ENCODE data around the gene SLAMF9. TPM values are rescaled to one million over a fixed set of nuclear protein-coding genes. Genes with fewer than 3 reads are reported as not detected.

SLAMF9 gene
- total RNA-seq, 1 experiment from 2014 or later, result 8.7 TPM

DNA sequence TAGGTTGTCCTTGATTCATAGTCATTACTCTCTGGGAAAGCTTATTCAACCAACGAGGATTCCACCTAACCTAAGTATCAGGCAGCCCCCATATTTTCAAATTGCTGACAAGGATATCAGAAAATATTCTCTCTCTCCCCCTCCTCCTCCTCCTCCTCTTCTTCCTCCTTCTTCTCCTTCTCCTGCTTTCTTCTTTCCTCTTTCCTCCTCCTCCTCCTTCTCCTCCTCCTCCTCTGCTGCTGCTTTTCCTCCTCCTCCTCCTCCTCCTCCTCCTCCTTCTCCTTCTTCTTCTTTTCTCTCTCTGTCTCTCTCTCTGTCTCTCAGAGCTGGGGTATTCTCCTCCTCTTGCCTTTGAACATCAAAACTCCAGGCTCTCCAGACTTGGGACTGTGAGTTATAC is 6.1 kb downstream of the SLAMF9 start:
- ATAC-seq (no peak), DNase-seq (no peak)
- Histone ChIP-seq H3K27me3 (ENCODE audit: low read length) (no peaks in the 10 kb centered on the region), H4K20me1 (ENCODE audit: low read length) (no peaks in the 10 kb centered on the region), H2AFZ (ENCODE audit: low read length) (no peak overlapping the region), H3K4me2 (ENCODE audit: low read length) (no peak overlapping the region), H3K9me2 (replicated peaks; ENCODE audit: low read length) (no peaks in the 10 kb centered on the region), H3K9ac (ENCODE audit: low read length) (no peak overlapping the region), H3K36me3 (ENCODE audit: low read depth, low read length) (no peaks in the 10 kb centered on the region), H3K9me3 (ENCODE audit: low read length) (no peaks in the 10 kb centered on the region), H3F3A (ENCODE audit: low read length, unreplicated experiment) (no peaks in the 10 kb centered on the region), H3K79me2 (ENCODE audit: low read length) (peaks cover 23% of the 10 kb centered on the region), H3K4me3 (ENCODE audit: low read length) (no peak overlapping the region), H3K27ac (ENCODE audit: low read length) (no peak overlapping the region), H3K4me1 (ENCODE audit: insufficient read depth, low read length) (peaks cover 42% of the 10 kb centered on the region)
- TF ChIP-seq EZH2 (IDR thresholded peaks at IDR 0.05; ENCODE audit: low read length, unreplicated experiment), result no peak
- no peak for TF ChIP-seq EZH2phosphoT487 (IDR thresholded peaks at IDR 0.05; ENCODE audit: borderline replicate concordance, low read length)
- intact Hi-C loops (cut with micrococcal nuclease), result loop anchor here (2.0 kb wide), 1 partner anchor 59 kb away; no protein-coding TSS in a partner anchor
- CTCF ChIA-PET, result no interaction called here
- POLR2A ChIA-PET (ENCODE audit: unreplicated experiment), result no interaction called here
- no TSS peak for BruUV-seq (replicated peaks)

DNA sequence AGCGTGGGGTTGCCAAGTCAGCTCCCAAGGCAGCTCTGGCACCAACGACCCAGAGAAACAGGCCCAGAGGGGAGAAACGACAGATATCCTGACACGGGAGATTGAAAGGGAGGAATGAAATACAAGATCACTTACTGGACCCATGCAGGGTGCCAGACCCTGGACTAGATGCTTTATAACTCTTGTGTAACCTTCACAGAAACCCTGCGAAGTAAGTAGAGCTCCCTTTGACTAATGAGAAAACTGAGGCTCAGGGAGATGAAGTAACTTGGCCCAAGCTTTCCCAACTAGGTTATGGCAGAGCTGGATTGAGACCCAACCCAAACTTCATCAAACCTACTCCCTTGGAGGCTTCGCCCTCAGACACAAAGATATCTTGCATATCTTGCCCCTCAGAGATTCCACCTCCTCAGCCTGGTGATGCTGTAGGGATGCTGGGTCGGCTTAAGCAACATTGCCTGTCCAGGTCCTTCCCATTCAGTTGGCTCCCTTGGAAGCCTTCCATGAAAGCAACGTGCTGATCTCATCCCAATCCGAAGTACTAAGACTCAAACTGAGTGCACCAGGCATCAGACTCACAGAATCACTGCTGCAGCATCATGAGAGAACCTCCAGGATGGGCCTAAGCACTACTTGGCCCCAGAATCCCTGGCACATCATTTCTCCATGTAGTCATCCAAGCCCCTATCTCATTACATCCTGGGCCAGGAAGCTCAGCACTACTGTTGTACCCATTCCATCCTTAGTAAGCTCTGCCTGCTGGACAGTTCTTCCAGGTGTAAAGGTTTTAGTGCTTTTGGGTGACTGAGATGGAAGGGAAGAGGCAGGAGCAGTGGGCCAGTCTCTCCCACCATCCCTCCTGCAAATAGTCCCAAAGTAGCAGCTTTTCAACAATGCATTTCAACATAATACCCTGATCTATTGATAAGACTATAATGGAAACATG is 7.5 kb downstream of the SLAMF9 start:
- Histone ChIP-seq H3K4me1 (ENCODE audit: insufficient read depth, low read length) (peaks cover 42% of the 10 kb centered on the region), H3K9ac (ENCODE audit: low read length) (peak overlapping the region; percentile 78; the same call in 1 of the 2 replicates), H3F3A (ENCODE audit: low read length, unreplicated experiment) (no peaks in the 10 kb centered on the region), H3K9me3 (ENCODE audit: low read length) (no peaks in the 10 kb centered on the region), H3K27me3 (ENCODE audit: low read length) (no peaks in the 10 kb centered on the region), H3K9me2 (replicated peaks; ENCODE audit: low read length) (no peaks in the 10 kb centered on the region), H3K4me3 (ENCODE audit: low read length) (peak overlapping the region; percentile 84), H4K20me1 (ENCODE audit: low read length) (no peaks in the 10 kb centered on the region), H3K4me2 (ENCODE audit: low read length) (peak overlapping the region; percentile 94), H3K36me3 (ENCODE audit: low read depth, low read length) (no peaks in the 10 kb centered on the region), H2AFZ (ENCODE audit: low read length) (peak overlapping the region; percentile 76), H3K27ac (ENCODE audit: low read length) (peak overlapping the region; percentile 83), H3K79me2 (ENCODE audit: low read length) (peaks cover 23% of the 10 kb centered on the region)
- BruUV-seq (replicated peaks), result TSS peak; percentile 54
- POLR2A ChIA-PET (ENCODE audit: unreplicated experiment), result no interaction called here
- no peak for ATAC-seq
- intact Hi-C loops (cut with micrococcal nuclease), result loop anchor here (1.0 to 2.0 kb wide), 2 partner anchors 15 to 60 kb away; no protein-coding TSS in a partner anchor
- TF ChIP-seq EZH2phosphoT487 (IDR thresholded peaks at IDR 0.05; ENCODE audit: borderline replicate concordance, low read length), result no peak
- TF ChIP-seq, protein P1, sequence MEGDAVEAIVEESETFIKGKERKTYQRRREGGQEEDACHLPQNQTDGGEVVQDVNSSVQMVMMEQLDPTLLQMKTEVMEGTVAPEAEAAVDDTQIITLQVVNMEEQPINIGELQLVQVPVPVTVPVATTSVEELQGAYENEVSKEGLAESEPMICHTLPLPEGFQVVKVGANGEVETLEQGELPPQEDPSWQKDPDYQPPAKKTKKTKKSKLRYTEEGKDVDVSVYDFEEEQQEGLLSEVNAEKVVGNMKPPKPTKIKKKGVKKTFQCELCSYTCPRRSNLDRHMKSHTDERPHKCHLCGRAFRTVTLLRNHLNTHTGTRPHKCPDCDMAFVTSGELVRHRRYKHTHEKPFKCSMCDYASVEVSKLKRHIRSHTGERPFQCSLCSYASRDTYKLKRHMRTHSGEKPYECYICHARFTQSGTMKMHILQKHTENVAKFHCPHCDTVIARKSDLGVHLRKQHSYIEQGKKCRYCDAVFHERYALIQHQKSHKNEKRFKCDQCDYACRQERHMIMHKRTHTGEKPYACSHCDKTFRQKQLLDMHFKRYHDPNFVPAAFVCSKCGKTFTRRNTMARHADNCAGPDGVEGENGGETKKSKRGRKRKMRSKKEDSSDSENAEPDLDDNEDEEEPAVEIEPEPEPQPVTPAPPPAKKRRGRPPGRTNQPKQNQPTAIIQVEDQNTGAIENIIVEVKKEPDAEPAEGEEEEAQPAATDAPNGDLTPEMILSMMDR (conservative IDR thresholded peaks at IDR 0.05; ENCODE audit: low read depth, low read length), result no peak
- no peak for TF ChIP-seq EZH2 (IDR thresholded peaks at IDR 0.05; ENCODE audit: low read length, unreplicated experiment)
- CTCF ChIA-PET, result interaction anchor here (1.7 to 2.2 kb wide), 2 partner anchors 53 to 61 kb away, joined by 10 to 14 read pairs; no protein-coding TSS in a partner anchor
- no peak for DNase-seq

DNA sequence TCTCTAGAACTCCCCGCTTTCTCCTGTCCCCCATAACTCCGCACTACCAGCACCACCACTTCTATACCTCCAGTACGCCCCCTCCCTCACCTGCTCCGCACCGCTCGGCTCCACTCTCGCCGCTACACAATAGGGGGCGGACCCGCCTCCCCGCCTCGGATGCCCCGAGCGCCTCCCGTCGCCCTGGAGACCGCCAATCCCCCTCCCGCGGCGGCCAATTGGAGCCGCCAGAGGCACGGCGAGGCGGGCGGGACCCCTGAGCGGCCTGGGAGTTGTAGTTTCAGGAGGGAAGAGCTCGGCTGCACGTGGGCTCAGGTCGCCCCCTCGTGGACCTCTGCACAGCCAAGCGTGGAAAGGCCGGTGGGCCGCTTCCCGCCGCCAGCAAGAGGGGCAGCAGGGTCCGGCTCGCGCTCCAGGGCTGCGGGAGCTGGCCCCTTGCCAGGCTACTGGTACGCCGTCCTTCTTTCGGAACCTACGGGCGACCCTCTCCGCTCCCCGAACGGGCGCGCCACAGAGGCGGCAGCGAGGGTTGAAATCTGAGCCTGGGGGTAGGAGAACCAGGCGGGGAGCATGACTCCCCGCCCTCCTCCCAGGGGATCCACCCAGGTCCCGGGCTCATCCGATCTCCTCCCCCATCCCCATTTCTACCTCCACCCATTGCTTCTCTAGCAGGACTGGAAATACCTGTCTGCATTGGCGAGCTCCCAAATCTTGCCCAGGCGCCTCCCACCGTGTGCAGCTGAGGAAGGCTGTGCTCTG is 8.4 kb downstream of the SLAMF9 start, which contains the start of gene IGSF9:
IGSF9 (minus strand) TSS at position 131 of the 759 bp plus-strand sequence. CDS start 2,159 bp downstream, outside the sequence.
- BruUV-seq (replicated peaks), result no TSS peak
- TF ChIP-seq, protein P1 (conservative IDR thresholded peaks at IDR 0.05; ENCODE audit: low read depth, low read length), result peak; percentile 82
- TF ChIP-seq EZH2 (IDR thresholded peaks at IDR 0.05; ENCODE audit: low read length, unreplicated experiment) (no peak), EZH2phosphoT487 (IDR thresholded peaks at IDR 0.05; ENCODE audit: borderline replicate concordance, low read length) (no peak)
- H3K36me3 ChIP-seq (ENCODE audit: low read depth, low read length), result no peaks in the 10 kb centered on the region

More for the DNA sequence above, 8.4 kb downstream of the SLAMF9 start, which contains the start of gene IGSF9:
- Histone ChIP-seq H3K9me2 (replicated peaks; ENCODE audit: low read length) (no peaks in the 10 kb centered on the region), H4K20me1 (ENCODE audit: low read length) (no peaks in the 10 kb centered on the region), H3K4me2 (ENCODE audit: low read length) (peak within 1 kb of the TSS; percentile 94), H3F3A (ENCODE audit: low read length, unreplicated experiment) (no peaks in the 10 kb centered on the region), H3K4me1 (ENCODE audit: insufficient read depth, low read length) (peaks cover 42% of the 10 kb centered on the region), H3K27me3 (ENCODE audit: low read length) (no peaks in the 10 kb centered on the region), H2AFZ (ENCODE audit: low read length) (peak within 1 kb of the TSS; percentile 76), H3K79me2 (ENCODE audit: low read length) (peaks cover 23% of the 10 kb centered on the region), H3K9ac (ENCODE audit: low read length) (peak within 1 kb of the TSS; percentile 78), H3K9me3 (ENCODE audit: low read length) (no peaks in the 10 kb centered on the region), H3K4me3 (ENCODE audit: low read length) (peak within 1 kb of the TSS; percentile 84), H3K27ac (ENCODE audit: low read length) (peak within 1 kb of the TSS; percentile 83)
- ChIA-PET CTCF (interaction anchor here (1.7 to 2.2 kb wide), 2 partner anchors 53 to 62 kb away, joined by 10 to 14 read pairs; no protein-coding TSS in a partner anchor), POLR2A (ENCODE audit: unreplicated experiment) (no interaction called here)
- ATAC-seq (peak; percentile 92), DNase-seq (peak; percentile 99)
- intact Hi-C loops (cut with micrococcal nuclease), result loop anchor here (1.0 to 2.0 kb wide), 6 partner anchors 9 to 147 kb away; partner anchors contain the start of gene TAGLN2
